ENCODE data around the gene MYLK. TPM values are rescaled to one million over a fixed set of nuclear protein-coding genes. Genes with fewer than 3 reads are reported as not detected.

Gene MYLK
- total RNA-seq, 2 experiments from 2014 or later, result 0.22 TPM; not detected in 1

DNA sequence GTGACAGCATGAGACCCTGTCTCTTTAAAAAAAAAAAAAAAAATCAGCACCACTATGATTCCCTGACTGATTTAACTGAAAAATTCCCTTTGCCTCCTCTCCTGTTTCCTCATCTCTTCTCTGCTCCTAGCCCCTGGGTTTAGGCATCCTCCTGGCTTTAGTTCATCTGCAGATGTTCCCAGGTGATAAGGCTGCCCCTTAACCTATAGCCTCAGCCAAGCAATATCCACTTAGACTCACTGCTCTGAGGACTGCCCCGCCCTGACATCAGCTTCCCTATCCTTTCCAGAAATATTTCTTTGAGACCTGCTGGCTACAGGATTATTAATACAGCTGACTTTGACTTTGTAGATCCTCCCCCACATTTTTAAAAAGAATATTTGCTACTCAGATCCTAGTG is 259.8 kb downstream of the MYLK start:
- Histone ChIP-seq H3K27ac (ENCODE audit: low read depth in 1 of 2, low read length in 2 of 2) (no peak overlapping the region), H3K27me3 (ENCODE audit: control insufficient read depth in 1 of 2, insufficient read depth in 2 of 2, low read length in 2 of 2) (peaks cover 0 to 5% of the 10 kb centered on the region in 2 experiments), H3K4me3 (ENCODE audit: low read length) (no peak overlapping the region), H3K4me1 (ENCODE audit: insufficient read depth, low read length) (no peaks in the 10 kb centered on the region), H3K9me3 (ENCODE audit: control insufficient read depth in 1 of 2, insufficient read depth in 1 of 2, low read length in 2 of 2) (no peaks in the 10 kb centered on the region), H3K36me3 (ENCODE audit: insufficient read depth, low read length) (no peaks in the 10 kb centered on the region)
- ATAC-seq (ENCODE audit: poor library complexity) (no peak), DNase-seq (no peak)
- Mint-ChIP-seq H3K27me3 (peaks cover 7% of the 10 kb centered on the region), H3K36me3 (ENCODE audit: low read depth) (no peaks in the 10 kb centered on the region), H3K4me3 (no peak overlapping the region), H3K27ac (no peak overlapping the region), H3K9me3 (no peaks in the 10 kb centered on the region), H3K4me1 (ENCODE audit: low read depth) (no peaks in the 10 kb centered on the region)
- intact Hi-C loops (cut with DNase I, micrococcal nuclease), result loop anchor here in 1 of 2 experiments (10.0 kb wide), 1 partner anchor 710 kb away; no protein-coding TSS in a partner anchor
- ChIA-PET POLR2A (no interaction called here), CTCF (no interaction called here)
- no peak for TF ChIP-seq CTCF (IDR thresholded peaks at IDR 0.05)

DNA sequence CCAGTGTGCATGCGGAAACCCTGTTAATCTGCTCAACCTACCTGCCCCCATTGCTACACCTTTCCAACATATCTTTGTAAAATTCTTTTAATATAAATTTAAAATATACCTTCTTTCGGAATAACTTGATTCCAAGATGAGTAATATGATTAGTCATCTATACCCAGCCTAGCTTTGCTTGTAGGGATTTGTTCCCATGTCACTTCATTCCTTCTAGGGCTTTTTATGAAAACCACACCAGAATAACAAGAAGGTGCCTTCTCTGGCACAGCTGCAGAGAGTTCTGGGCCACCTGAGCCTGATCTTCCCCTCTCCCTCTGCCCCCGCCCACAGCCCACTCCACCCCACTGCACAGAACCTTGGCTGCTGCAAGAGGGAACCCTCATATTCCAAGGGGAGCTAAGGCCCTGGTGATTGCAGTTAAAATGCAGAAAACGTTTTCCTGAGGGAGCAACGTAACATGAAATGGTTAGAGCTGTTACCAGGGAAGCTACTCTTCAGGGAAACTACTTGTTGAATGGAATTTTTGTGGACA is 260.7 kb downstream of the MYLK start:
- DNase-seq (no peak), ATAC-seq (ENCODE audit: poor library complexity) (no peak)
- no peaks in the 10 kb centered on the region for H3K36me3 ChIP-seq (ENCODE audit: insufficient read depth, low read length)
- no peaks in the 10 kb centered on the region for H3K4me1 Mint-ChIP-seq (ENCODE audit: low read depth)
- H3K27ac Mint-ChIP-seq, result no peak overlapping the region
- no peak overlapping the region for H3K27ac ChIP-seq (ENCODE audit: low read depth in 1 of 2, low read length in 2 of 2)
- no peak for TF ChIP-seq CTCF (IDR thresholded peaks at IDR 0.05)
- no peaks in the 10 kb centered on the region for H3K9me3 Mint-ChIP-seq
- H3K27me3 Mint-ChIP-seq, result peaks cover 7% of the 10 kb centered on the region
- H3K4me3 ChIP-seq (ENCODE audit: low read length), result no peak overlapping the region
- intact Hi-C loops (cut with DNase I, micrococcal nuclease), result loop anchor here in 1 of 2 experiments (10.0 kb wide), 1 partner anchor 709 kb away; no protein-coding TSS in a partner anchor
- H3K4me3 Mint-ChIP-seq, result no peak overlapping the region
- no peaks in the 10 kb centered on the region for H3K36me3 Mint-ChIP-seq (ENCODE audit: low read depth)
- ChIA-PET CTCF (no interaction called here), POLR2A (no interaction called here)
- no peaks in the 10 kb centered on the region for H3K4me1 ChIP-seq (ENCODE audit: insufficient read depth, low read length)
- no peaks in the 10 kb centered on the region for H3K9me3 ChIP-seq (ENCODE audit: control insufficient read depth in 1 of 2, insufficient read depth in 1 of 2, low read length in 2 of 2)
- H3K27me3 ChIP-seq (ENCODE audit: control insufficient read depth in 1 of 2, insufficient read depth in 2 of 2, low read length in 2 of 2), result peaks cover 0 to 5% of the 10 kb centered on the region in 2 experiments

GRCh38 chr3:123622766-123623165 is 261.4 kb downstream of the MYLK start:
- intact Hi-C loops (cut with DNase I, micrococcal nuclease), result loop anchor here in 1 of 2 experiments (10.0 kb wide), 1 partner anchor 708 kb away; no protein-coding TSS in a partner anchor
- CTCF ChIA-PET, result no interaction called here
- no peaks in the 10 kb centered on the region for H3K36me3 ChIP-seq (ENCODE audit: insufficient read depth, low read length)
- no peaks in the 10 kb centered on the region for H3K9me3 Mint-ChIP-seq
- no peaks in the 10 kb centered on the region for H3K4me1 ChIP-seq (ENCODE audit: insufficient read depth, low read length)
- H3K27me3 ChIP-seq (ENCODE audit: control insufficient read depth in 1 of 2, insufficient read depth in 2 of 2, low read length in 2 of 2), result peaks cover 0 to 5% of the 10 kb centered on the region in 2 experiments
- H3K27ac ChIP-seq (ENCODE audit: low read depth in 1 of 2, low read length in 2 of 2), result no peak overlapping the region
- no peak for ATAC-seq (ENCODE audit: poor library complexity)
- no peak for TF ChIP-seq CTCF (IDR thresholded peaks at IDR 0.05)
- POLR2A ChIA-PET, result no interaction called here
- H3K4me1 Mint-ChIP-seq (ENCODE audit: low read depth), result no peaks in the 10 kb centered on the region
- no peaks in the 10 kb centered on the region for H3K9me3 ChIP-seq (ENCODE audit: control insufficient read depth in 1 of 2, insufficient read depth in 1 of 2, low read length in 2 of 2)
- no peak overlapping the region for H3K4me3 ChIP-seq (ENCODE audit: low read length)
- H3K4me3 Mint-ChIP-seq, result no peak overlapping the region
- no peak overlapping the region for H3K27ac Mint-ChIP-seq
- H3K27me3 Mint-ChIP-seq, result peaks cover 6% of the 10 kb centered on the region
- no peak for DNase-seq
- no peaks in the 10 kb centered on the region for H3K36me3 Mint-ChIP-seq (ENCODE audit: low read depth)
